HepG2 (cell line): ENCODE data around the gene SAMD10. TPM values are rescaled to one million over a fixed set of nuclear protein-coding genes. Genes with fewer than 3 reads are reported as not detected.

Experiments used
- CEBPB ChIP-seq: IDR thresholded peaks from 2 replicates; pipeline ENCODE4 v1.6.1; 2011; ENCODE audit warnings: low read depth, low read length, improper control_type of control experiment, borderline replicate concordance
- CREM ChIP-seq, 2 experiments: sonication (generic) in 1 of 2; formaldehyde crosslinking in 1 of 2; IDR thresholded peaks; 2 replicates each; pipeline versions ENCODE4 v1.4.0 to v1.6.1; 2016 to 2020; ENCODE audit warnings: antibody characterized with exemption in 1 of 2, mild to moderate bottlenecking in 1 of 2, missing genetic modification reagents in 1 of 2
- HIVEP1 ChIP-seq: sonication (generic); formaldehyde crosslinking; IDR thresholded peaks from 2 replicates; pipeline ENCODE4 v1.4.0; 2020; ENCODE audit warnings: mild to moderate bottlenecking, missing genetic modification reagents
- MAFF ChIP-seq: IDR thresholded peaks from 2 replicates; pipeline ENCODE4 v1.6.1; 2011; ENCODE audit warnings: low read depth, low read length, improper control_type of control experiment
- MED13 ChIP-seq: sonication (generic); formaldehyde crosslinking; IDR thresholded peaks from 2 replicates; pipeline ENCODE4 v1.5.0; 2020; ENCODE audit warnings: missing genetic modification reagents
- MLXIP ChIP-seq: sonication (generic); formaldehyde crosslinking; IDR thresholded peaks from 2 replicates; pipeline ENCODE4 v1.9.0; 2021; ENCODE audit warnings: missing genetic modification reagents, borderline replicate concordance
- NFATC3 ChIP-seq: sonication (generic); formaldehyde crosslinking; IDR thresholded peaks from 2 replicates; pipeline ENCODE4 v1.5.1; 2020; ENCODE audit warnings: mild to moderate bottlenecking, missing genetic modification reagents
- SAFB2 ChIP-seq: sonication (generic); formaldehyde crosslinking; IDR thresholded peaks from 2 replicates; pipeline ENCODE4 v1.5.1; 2020; ENCODE audit warnings: missing genetic modification reagents, low read depth, mild to moderate bottlenecking, borderline replicate concordance
- SMC3 ChIP-seq: IDR thresholded peaks from 2 replicates; pipeline ENCODE4 v1.6.1; 2011; ENCODE audit warnings: low read length, improper control_type of control experiment
- TEAD3 ChIP-seq: optimal IDR thresholded peaks from 2 replicates; pipeline ENCODE3; 2016; ENCODE audit warnings: borderline replicate concordance
- ZMYM2 ChIP-seq: sonication (generic); formaldehyde crosslinking; IDR thresholded peaks from 2 replicates; pipeline ENCODE4 v1.8.0; 2022; ENCODE audit warnings: mild to moderate bottlenecking, missing genetic modification reagents
- ZNF180 ChIP-seq: sonication (generic); formaldehyde crosslinking; IDR thresholded peaks from 2 replicates; pipeline ENCODE4 v1.4.0; 2020; ENCODE audit warnings: low read depth, missing genetic modification reagents, borderline replicate concordance
- ZNF362 ChIP-seq: sonication (generic); formaldehyde crosslinking; IDR thresholded peaks from 2 replicates; pipeline ENCODE4 v1.4.0; 2020; ENCODE audit warnings: missing genetic modification reagents, mild to moderate bottlenecking, borderline replicate concordance
- ZNF407 ChIP-seq: sonication (generic); formaldehyde crosslinking; IDR thresholded peaks from one replicate; pipeline ENCODE4 v1.5.1; 2020; ENCODE audit warnings: mild to moderate bottlenecking, missing genetic modification reagents; ENCODE audit errors: not compliant biosample characterization
- ZNF543 ChIP-seq: sonication (generic); formaldehyde crosslinking; IDR thresholded peaks from 2 replicates; pipeline ENCODE4 v1.4.0; 2020; ENCODE audit warnings: mild to moderate bottlenecking, missing genetic modification reagents
- ZNF816 ChIP-seq: sonication (generic); formaldehyde crosslinking; IDR thresholded peaks from 2 replicates; pipeline ENCODE4 v1.8.0; 2022; ENCODE audit warnings: missing genetic modification reagents, mild to moderate bottlenecking, borderline replicate concordance
- ZNF891 ChIP-seq: sonication (generic); formaldehyde crosslinking; IDR thresholded peaks from 2 replicates; pipeline ENCODE4 v1.5.0; 2020; ENCODE audit warnings: mild to moderate bottlenecking, missing genetic modification reagents
- polyA plus RNA-seq, 8 experiments: library from polyadenylated mRNA; depleted of rRNA in 3 of 8; stranded (reverse) in 7 of 8; unstranded in 1 of 8; fragments of >200 nt; fragmentation: Illumina TruSeq in 4 of 8; extraction: Trizol in 4 of 8; gene quantifications; 2 replicates each; pipeline versions ENCODE4 v1.2.1 to v1.2.3, GENCODE V29; 2011 to 2016; ENCODE audit warnings: low read depth in 4 of 8, missing spikeins in 1 of 8, mixed read lengths in 1 of 8; ENCODE audit not compliant: insufficient read depth in 1 of 8
- total RNA-seq, 5 experiments: library from RNA; depleted of rRNA; stranded (reverse); fragments of >200 nt; fragmentation: Illumina TruSeq; extraction: Trizol; gene quantifications; 2 replicates each; pipeline ENCODE4 v1.2.3, GENCODE V29; 2016; ENCODE audit warnings: low read depth in 1 of 5

SAMD10 gene
- total and polyA plus RNA-seq, 2 of the 13 experiments (the other 11 are each of a cell fraction or from before 2014, with no cell fraction given): 6.1 to 11.0 TPM

- TF ChIP-seq ZNF407 (CRISPR knock-in tag): peak; percentile 28
- no peak for TF ChIP-seq ZNF816 (CRISPR knock-in tag)
- TF ChIP-seq HIVEP1: peak; percentile 94
- no peak for TF ChIP-seq SMC3
- TF ChIP-seq CREM (IDR thresholded peaks at IDR 0.05): no peak
- no peak; the same call in 1 of the 2 replicates for TF ChIP-seq CREM (CRISPR knock-in tag; IDR thresholded peaks at IDR 0.05)
- peak; percentile 78 for TF ChIP-seq ZNF543 (CRISPR knock-in tag)
- no peak for TF ChIP-seq MED13 (CRISPR knock-in tag)
- TF ChIP-seq ZNF362 (CRISPR knock-in tag): no peak; the same call in 1 of the 2 replicates
- no peak for TF ChIP-seq ZNF891
- no peak for TF ChIP-seq SAFB2
- peak; percentile 95; the same call in 1 of the 2 replicates for TF ChIP-seq ZNF180
- TF ChIP-seq TEAD3 (CRISPR knock-in tag): peak; percentile 77
- no peak for TF ChIP-seq MAFF
- no peak for TF ChIP-seq CEBPB
- 0 out of 2 replicates have a peak, but pooled peaks have one; percentile 42 for TF ChIP-seq MLXIP
- no peak for TF ChIP-seq ZMYM2
- TF ChIP-seq NFATC3: peak; percentile 57; the same call in 1 of the 2 replicates
Measured at GRCh38 chr20:63957004-63957689, 22.3 kb downstream of the SAMD10 start (continued).
